ENCODE data around the gene F13A1.

Gene F13A1

DNA sequence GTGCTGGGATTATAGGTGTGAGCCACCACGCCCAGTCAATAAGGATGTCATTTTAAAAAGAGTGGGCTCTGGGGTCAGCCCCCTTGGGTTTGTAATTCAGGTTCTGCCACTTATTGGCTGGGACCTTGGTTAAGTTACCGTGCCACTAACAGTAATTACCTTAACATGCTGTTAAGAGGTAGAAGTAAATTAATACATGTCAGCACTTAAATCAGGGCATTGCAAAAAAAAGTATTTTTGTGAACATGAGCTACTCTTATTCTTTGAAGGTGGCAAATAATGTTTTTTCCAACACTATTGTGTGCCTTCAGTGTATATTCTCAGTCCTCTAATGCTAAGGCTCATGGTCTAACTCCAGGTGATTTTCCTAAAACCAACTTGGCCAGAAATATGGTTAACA lies 109.5 kb downstream of the F13A1 start:
- no peak for ATAC-seq
- peaks cover 3% of the 10 kb centered on the region for H3K36me3 Mint-ChIP-seq (ENCODE audit: low read depth)
- peaks cover 22% of the 10 kb centered on the region for H3K9me3 Mint-ChIP-seq
- H3K4me1 Mint-ChIP-seq, result no peaks in the 10 kb centered on the region
- no peak overlapping the region for H3K4me3 Mint-ChIP-seq
- H3K27ac Mint-ChIP-seq, result no peak overlapping the region
- peaks cover 2% of the 10 kb centered on the region for H3K27me3 Mint-ChIP-seq
- DNase-seq, result no peak

DNA sequence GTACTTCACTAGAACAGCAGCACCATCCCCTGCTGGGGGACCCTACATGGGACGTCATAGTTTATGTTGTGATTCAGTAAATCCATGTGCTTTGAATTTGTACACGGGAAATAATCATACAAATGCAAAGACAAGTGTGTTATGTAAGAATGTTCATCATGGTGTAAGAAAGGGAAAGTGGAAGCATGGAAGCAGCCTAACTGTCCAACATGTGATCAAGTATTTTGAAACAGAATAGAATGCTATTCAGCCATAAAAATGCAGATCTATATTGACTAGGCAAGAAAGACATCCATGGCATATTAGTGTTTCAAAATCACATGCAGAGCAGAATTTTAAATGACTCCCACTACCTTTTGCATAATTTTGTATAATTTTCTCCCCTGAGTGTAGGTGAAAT lies 117.6 kb downstream of the F13A1 start:
- ATAC-seq (no peak), DNase-seq (no peak)
- H3K27ac Mint-ChIP-seq, result no peak overlapping the region
- no peaks in the 10 kb centered on the region for H3K4me1 Mint-ChIP-seq
- H3K4me3 Mint-ChIP-seq, result no peak overlapping the region
- peaks cover 13% of the 10 kb centered on the region for H3K27me3 Mint-ChIP-seq
- H3K9me3 Mint-ChIP-seq, result peaks cover 5% of the 10 kb centered on the region
- no peaks in the 10 kb centered on the region for H3K36me3 Mint-ChIP-seq (ENCODE audit: low read depth)

DNA sequence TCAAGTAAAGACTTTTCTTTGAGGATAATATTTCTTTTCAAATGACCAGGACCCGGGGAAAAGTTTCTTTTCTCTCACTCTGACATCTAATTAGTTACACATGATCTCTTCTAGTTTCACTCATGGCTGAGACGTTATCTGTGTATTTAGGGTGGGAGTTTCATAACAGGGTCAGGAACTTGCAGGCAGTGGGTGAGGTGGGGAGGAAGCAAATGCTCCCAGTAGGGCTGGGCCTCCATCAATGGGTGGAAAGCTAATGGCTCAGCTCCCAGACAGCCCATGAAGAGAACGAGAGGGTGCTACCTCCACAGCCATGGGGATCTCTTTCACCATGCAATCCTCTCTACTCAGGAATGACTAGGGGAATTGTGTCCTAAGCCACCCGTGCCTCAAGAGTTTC lies 119.3 kb downstream of the F13A1 start:
- Mint-ChIP-seq H3K27me3 (peaks cover 11% of the 10 kb centered on the region), H3K36me3 (ENCODE audit: low read depth) (no peaks in the 10 kb centered on the region), H3K9me3 (no peaks in the 10 kb centered on the region), H3K4me3 (no peak overlapping the region), H3K4me1 (no peaks in the 10 kb centered on the region), H3K27ac (no peak overlapping the region)
- ATAC-seq (no peak), DNase-seq (no peak)

DNA sequence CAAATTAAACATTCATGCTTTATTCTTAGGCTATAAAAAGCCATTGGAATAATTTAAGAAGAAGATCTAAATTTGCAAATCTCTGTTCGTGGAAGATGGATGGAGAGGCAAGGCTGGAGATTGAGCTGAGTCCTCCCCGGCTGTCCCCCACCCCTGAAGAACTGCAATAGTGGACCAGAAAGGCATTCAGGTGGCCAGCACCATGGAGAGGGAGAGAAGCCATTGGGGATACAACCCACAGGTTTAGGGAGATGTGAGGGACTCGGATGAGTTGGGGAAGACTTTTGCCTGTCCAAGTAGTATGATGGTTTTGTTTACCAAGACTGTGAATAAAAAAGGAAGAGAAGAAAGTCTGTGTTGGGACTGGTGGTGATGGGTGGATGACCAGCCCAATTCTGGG lies 120.8 kb downstream of the F13A1 start:
- no peaks in the 10 kb centered on the region for H3K9me3 Mint-ChIP-seq
- peaks cover 7% of the 10 kb centered on the region for H3K27me3 Mint-ChIP-seq
- no peak overlapping the region for H3K4me3 Mint-ChIP-seq
- H3K27ac Mint-ChIP-seq, result no peak overlapping the region
- H3K36me3 Mint-ChIP-seq (ENCODE audit: low read depth), result no peaks in the 10 kb centered on the region
- H3K4me1 Mint-ChIP-seq, result no peaks in the 10 kb centered on the region
- ATAC-seq (no peak), DNase-seq (no peak)

DNA sequence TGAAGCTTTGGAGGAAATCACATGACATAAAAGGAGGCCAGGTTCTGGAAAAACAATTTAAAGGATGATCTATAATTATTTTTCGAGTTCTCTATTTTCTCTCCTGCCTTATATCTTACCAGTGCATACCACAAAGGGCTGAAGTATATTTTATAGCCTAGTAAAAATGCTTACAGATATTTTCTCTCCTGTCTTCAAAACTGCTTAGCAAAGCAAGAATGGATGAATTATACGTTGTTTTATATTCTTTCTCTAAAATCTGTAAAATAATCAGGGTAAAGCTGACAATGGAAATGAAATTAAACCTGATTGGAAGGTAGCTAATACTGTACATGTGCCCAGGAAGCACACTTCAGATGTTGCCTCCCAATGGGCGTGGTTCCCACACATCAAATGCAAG lies 123.7 kb downstream of the F13A1 start:
- no peaks in the 10 kb centered on the region for H3K4me1 Mint-ChIP-seq
- H3K27me3 Mint-ChIP-seq, result peaks cover 21% of the 10 kb centered on the region
- no peak for ATAC-seq
- no peak overlapping the region for H3K27ac Mint-ChIP-seq
- no peaks in the 10 kb centered on the region for H3K9me3 Mint-ChIP-seq
- DNase-seq, result no peak
- no peak overlapping the region for H3K4me3 Mint-ChIP-seq
- no peaks in the 10 kb centered on the region for H3K36me3 Mint-ChIP-seq (ENCODE audit: low read depth)

DNA sequence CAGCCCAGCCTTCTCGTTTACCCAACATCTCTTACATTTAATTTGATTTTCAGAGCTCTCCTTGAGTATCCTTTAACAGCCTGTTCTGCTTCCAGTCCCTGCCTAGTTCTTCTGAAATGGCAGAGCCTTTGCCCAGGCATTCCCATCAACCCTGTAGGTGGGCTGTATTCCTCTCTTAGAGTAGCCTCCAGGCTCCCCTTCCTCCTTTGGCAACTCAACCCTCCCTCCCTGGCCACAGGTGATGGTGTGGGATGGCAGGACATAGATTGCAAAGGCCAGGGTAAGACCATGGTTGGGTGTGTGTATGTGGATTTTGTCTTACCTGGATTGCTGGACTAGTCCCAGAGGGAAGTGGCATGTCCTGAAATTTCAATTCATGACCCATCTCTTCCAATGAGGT lies 125.4 kb downstream of the F13A1 start:
- H3K27me3 Mint-ChIP-seq, result peaks cover 24% of the 10 kb centered on the region
- DNase-seq, result no peak
- H3K27ac Mint-ChIP-seq, result no peak overlapping the region
- no peak overlapping the region for H3K4me3 Mint-ChIP-seq
- no peaks in the 10 kb centered on the region for H3K36me3 Mint-ChIP-seq (ENCODE audit: low read depth)
- ATAC-seq, result no peak
- peaks cover 3% of the 10 kb centered on the region for H3K9me3 Mint-ChIP-seq
- H3K4me1 Mint-ChIP-seq, result no peaks in the 10 kb centered on the region

DNA sequence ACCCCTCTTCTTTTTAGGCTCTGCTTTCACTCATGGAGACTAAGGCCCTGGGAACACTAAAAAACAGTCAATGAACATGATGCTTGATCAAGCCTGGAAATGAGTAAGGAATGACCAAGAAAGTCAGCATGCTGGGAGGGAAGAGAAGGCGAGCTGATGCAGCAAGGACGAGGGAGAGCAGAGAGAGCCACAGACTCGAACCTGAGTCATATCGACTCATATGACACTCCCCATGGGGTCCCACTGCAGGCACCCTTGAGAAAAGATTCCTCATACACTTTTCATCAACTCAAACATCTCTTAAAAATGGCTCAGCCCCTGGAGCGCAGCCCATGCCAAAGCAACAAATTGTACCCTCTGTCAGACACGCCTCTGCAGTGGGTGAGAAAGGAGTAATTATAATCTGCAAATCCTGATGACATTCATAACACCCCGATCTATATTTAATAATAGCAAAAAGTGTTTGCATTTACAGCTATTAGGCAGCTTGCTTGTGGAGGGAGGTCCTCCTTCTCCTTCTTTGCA lies 127.2 kb downstream of the F13A1 start:
- H3K27me3 Mint-ChIP-seq, result peaks cover 19% of the 10 kb centered on the region
- no peak overlapping the region for H3K27ac Mint-ChIP-seq
- peaks cover 3% of the 10 kb centered on the region for H3K9me3 Mint-ChIP-seq
- DNase-seq, result no peak
- no peaks in the 10 kb centered on the region for H3K4me1 Mint-ChIP-seq
- no peaks in the 10 kb centered on the region for H3K36me3 Mint-ChIP-seq (ENCODE audit: low read depth)
- H3K4me3 Mint-ChIP-seq, result no peak overlapping the region
- no peak for ATAC-seq

DNA sequence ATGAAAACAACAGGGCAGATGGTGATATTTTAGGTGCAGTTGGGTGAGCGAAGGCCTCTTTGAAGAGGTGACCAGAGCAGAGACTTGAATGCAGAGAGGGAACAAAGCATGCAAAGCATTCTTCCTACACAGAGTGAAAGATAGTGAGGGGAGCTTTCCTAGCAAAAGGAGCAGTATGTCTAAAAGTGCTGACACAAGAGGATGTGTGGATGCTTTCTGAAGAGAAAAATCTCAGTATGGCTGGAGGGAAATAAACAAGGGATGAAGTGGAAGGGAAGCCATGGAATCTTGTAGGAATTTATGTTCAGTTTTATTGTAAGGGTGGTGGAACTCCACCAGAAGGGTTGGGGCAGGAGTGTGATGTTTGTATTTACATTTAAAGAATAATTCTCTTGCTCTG lies 128.6 kb downstream of the F13A1 start:
- DNase-seq, result no peak
- Mint-ChIP-seq H3K4me3 (no peak overlapping the region), H3K27me3 (peaks cover 19% of the 10 kb centered on the region), H3K36me3 (ENCODE audit: low read depth) (no peaks in the 10 kb centered on the region), H3K27ac (no peak overlapping the region), H3K9me3 (peaks cover 3% of the 10 kb centered on the region), H3K4me1 (no peaks in the 10 kb centered on the region)
- no peak for ATAC-seq

DNA sequence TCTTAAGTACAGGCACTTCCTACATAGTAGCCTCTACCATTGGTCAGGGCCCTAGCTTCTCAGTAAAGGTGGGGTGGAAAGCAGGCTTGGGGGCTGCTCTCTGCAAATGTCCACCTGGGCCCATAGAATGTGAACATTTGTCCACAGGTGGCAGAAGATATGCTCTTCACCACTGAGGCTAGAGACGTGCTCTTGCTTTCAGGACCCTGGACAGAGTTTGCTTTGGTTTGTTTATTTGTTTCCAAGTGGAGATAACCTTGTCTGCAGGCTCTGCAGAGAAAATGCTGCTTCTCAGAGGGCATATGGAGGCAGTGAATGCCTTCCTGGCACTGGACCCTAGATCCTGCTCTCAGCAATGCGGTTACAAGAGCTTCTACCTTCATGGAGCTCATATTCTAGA lies 129.0 kb downstream of the F13A1 start:
- Mint-ChIP-seq H3K27me3 (peaks cover 19% of the 10 kb centered on the region), H3K36me3 (ENCODE audit: low read depth) (no peaks in the 10 kb centered on the region), H3K4me3 (no peak overlapping the region), H3K4me1 (no peaks in the 10 kb centered on the region), H3K27ac (no peak overlapping the region), H3K9me3 (peaks cover 3% of the 10 kb centered on the region)
- ATAC-seq, result no peak
- DNase-seq, result no peak

DNA sequence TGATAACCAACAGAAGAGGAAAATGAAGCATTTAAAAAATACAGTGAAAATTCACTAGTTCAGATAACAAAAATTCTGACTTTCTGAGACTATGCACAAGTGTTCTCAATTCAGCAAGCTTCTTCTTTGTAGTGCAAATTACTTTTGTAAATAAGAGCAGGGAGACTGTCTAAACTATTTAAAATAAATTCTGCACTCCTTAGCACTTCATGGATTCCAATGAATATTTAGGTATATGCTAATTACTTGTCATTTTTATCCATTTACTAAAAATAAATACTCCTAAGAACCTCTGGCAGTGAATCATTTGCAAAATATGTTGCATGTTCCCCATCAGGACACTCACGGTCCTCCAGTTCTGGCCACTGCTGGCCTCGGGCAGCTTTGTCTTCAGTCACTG lies 139.8 kb downstream of the F13A1 start:
- no peak overlapping the region for H3K4me3 Mint-ChIP-seq
- no peaks in the 10 kb centered on the region for H3K36me3 Mint-ChIP-seq (ENCODE audit: low read depth)
- no peak overlapping the region for H3K27ac Mint-ChIP-seq
- DNase-seq, result no peak
- no peaks in the 10 kb centered on the region for H3K4me1 Mint-ChIP-seq
- no peaks in the 10 kb centered on the region for H3K9me3 Mint-ChIP-seq
- no peak for ATAC-seq
- H3K27me3 Mint-ChIP-seq, result peaks cover 14% of the 10 kb centered on the region

DNA sequence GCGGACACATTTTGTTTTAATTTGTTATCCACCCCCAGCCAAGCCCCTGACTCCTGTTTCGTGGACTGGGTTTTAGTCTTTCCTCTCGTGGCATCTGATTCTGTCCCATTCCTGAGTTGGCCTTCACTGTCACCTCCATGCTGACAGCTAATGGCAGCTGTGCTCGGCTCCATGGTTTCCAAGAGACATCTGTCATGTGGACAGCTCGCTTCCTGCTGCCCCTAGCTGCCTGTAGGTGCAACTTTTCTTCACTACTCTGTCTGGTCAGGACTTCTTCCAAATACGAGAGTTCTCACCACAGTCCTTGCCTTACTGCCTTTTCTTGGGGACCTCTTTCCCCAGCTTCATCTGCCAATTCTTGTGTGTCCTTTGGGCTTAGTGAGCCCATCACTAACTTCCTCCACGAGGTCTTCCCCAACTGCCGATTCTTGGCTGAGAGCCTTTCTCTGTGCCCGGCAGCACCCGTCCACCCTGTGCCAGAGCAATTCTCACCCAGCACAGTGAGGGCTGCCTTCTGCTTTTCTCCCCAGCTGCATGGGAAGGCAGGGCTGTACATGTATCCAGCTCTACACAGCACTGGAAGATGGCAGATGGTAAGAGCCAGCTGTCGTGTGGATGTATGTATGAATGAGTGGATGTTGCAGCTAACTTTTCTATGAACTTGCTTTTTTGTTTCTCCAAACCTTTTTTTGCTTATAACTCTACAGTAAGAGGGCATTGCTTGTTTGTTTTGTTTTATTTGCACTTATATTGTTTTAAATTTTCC lies 140.4 kb downstream of the F13A1 start:
- Mint-ChIP-seq H3K4me3 (no peak overlapping the region), H3K9me3 (no peaks in the 10 kb centered on the region), H3K4me1 (no peaks in the 10 kb centered on the region), H3K27ac (no peak overlapping the region), H3K36me3 (ENCODE audit: low read depth) (no peaks in the 10 kb centered on the region), H3K27me3 (peaks cover 14% of the 10 kb centered on the region)
- DNase-seq (no peak), ATAC-seq (no peak)

DNA sequence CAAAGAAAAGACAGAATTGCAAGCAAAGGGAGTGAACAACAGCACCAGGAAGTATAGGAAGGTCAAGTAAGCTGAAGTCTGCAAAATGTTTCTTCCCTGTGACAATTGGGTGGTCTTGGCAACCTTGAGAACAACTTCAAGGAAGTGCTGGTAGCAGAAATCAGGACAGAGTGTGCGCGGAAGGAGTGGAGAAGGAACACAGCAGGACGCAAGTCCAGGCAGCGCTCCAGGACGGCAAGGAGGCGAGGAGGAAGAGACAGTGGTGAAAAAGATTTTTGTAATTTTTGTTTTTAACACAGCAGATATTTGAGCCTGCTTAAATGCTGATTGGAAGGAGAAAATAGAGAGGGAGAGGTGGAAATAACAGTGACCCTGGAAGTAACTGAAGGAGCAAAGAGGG lies 141.7 kb downstream of the F13A1 start:
- Mint-ChIP-seq H3K27ac (no peak overlapping the region), H3K9me3 (no peaks in the 10 kb centered on the region), H3K36me3 (ENCODE audit: low read depth) (no peaks in the 10 kb centered on the region), H3K4me3 (no peak overlapping the region), H3K4me1 (no peaks in the 10 kb centered on the region), H3K27me3 (peaks cover 14% of the 10 kb centered on the region)
- DNase-seq (no peak), ATAC-seq (no peak)

DNA sequence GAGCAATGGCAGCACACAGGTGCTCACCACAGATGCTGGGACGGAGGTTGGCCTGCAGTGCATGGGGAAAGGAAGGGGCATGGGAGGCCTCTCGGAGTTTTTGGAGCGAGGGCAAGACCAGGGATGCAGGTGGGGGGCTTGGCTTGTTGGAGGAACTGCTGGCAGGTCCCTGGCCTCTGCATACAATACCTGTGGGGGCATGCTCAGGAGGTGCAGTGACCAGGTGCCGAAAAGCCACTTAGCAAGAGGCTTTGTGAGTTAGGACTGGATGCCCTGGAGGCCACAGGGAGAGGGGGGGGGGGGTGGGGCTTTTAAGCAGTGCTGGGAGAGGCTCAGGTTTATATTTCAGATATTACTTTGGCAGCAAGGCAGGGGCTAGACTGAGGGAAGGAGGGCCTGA lies 142.7 kb downstream of the F13A1 start:
- peaks cover 14% of the 10 kb centered on the region for H3K27me3 Mint-ChIP-seq
- no peaks in the 10 kb centered on the region for H3K9me3 Mint-ChIP-seq
- ATAC-seq (no peak), DNase-seq (no peak)
- H3K4me1 Mint-ChIP-seq, result no peaks in the 10 kb centered on the region
- no peak overlapping the region for H3K27ac Mint-ChIP-seq
- H3K36me3 Mint-ChIP-seq (ENCODE audit: low read depth), result no peaks in the 10 kb centered on the region
- H3K4me3 Mint-ChIP-seq, result no peak overlapping the region

DNA sequence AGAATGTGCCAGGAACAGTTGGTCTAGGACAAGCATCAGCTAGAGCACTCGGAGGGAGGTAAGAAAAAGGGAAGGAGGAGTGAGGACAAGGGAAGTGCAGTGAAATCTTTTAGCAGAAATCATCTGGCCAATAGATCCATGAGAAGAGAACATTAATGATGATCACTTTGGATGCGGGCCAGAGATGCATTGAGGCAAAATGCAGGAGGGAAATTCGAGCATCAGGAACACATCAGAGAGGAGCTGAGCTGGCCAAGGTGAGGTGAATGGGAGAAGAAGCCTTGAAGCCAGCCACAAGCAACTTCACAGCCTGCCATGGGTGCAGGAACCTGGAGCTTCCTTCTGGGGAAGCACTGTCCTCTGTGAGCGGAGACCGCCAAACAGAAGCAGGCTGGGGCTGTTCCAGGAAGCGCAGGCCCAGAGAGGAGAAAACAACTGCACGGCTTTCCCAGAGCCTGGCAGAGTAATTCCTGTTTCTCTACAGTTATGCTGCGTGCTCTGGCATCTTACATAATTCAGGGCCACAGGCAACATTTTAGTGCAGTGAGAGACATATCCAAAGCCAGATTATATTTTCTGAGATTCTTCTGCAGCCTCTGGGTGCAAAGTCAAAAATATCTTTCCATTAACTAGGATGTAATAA lies 143.8 kb downstream of the F13A1 start:
- Mint-ChIP-seq H3K27ac (no peak overlapping the region), H3K36me3 (ENCODE audit: low read depth) (no peaks in the 10 kb centered on the region), H3K27me3 (peaks cover 11% of the 10 kb centered on the region), H3K4me1 (no peaks in the 10 kb centered on the region), H3K9me3 (no peaks in the 10 kb centered on the region), H3K4me3 (no peak overlapping the region)
- ATAC-seq, result no peak
- no peak for DNase-seq

DNA sequence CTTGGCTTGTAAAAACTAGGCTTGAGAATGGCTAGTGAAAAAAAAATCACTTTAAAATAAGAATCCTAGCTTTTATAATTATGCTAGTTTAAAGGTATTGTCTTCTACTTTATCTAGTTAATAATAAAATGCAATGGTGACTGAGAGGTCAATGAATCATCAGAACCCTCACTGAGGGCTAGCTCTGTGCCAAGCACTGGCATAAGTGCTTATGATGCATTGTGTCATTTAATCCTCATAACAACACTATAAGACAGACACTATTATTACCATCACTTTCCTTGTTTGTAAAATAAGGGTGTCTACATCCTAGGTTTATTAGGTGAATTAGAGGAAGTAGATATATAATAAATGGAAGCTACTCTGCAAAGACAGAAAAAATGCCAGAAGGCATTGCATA lies 144.3 kb downstream of the F13A1 start:
- DNase-seq (no peak), ATAC-seq (no peak)
- Mint-ChIP-seq H3K4me1 (no peaks in the 10 kb centered on the region), H3K36me3 (ENCODE audit: low read depth) (no peaks in the 10 kb centered on the region), H3K27ac (no peak overlapping the region), H3K9me3 (no peaks in the 10 kb centered on the region), H3K4me3 (no peak overlapping the region), H3K27me3 (peaks cover 9% of the 10 kb centered on the region)
